ENCODE results near the gene TECTB.

Gene TECTB

GRCh38 chr10:112351146-112351545 lies 67.9 kb downstream of the TECTB start:
- TF ChIP-seq CTCF (conservative IDR thresholded peaks at IDR 0.05; ENCODE audit: low read length) = no peak
- H3K4me3 ChIP-seq (ENCODE audit: low read length) = no peak overlapping the region
- DNase-seq (ENCODE audit: low read depth) = no peak

GRCh38 chr10:112352044-112352443 lies 68.8 kb downstream of the TECTB start:
- no peak for DNase-seq (ENCODE audit: low read depth)
- no peak overlapping the region for H3K4me3 ChIP-seq (ENCODE audit: low read length)
- TF ChIP-seq CTCF (conservative IDR thresholded peaks at IDR 0.05; ENCODE audit: low read length) = no peak

- no peak for TF ChIP-seq CTCF (conservative IDR thresholded peaks at IDR 0.05; ENCODE audit: low read length)
- no peak overlapping the region for H3K4me3 ChIP-seq (ENCODE audit: low read length)
- no peak for DNase-seq (ENCODE audit: low read depth)
Measured at GRCh38 chr10:112353046-112353445, 69.8 kb downstream of the TECTB start.

Measured in AG10803 (cell line).